Vagina (tissue), 2 donors: ENCODE measurements around the gene ABTB2. TPM values are rescaled to one million over a fixed set of nuclear protein-coding genes. Genes with fewer than 3 reads are reported as not detected.

Experiments
- DNase-seq, 2 donors: peaks; one replicate each; pipeline ENCODE4 v3.0.0-alpha.2; 2017; ENCODE audit errors: extremely low spot score in 2 of 2
- H3K27ac ChIP-seq: fragments of 200-600 bp; sonication (generic); one replicate; pipeline ENCODE4 v1.5.1; 2019
- H3K27me3 ChIP-seq: fragments of 200-600 bp; sonication (generic); one replicate; pipeline ENCODE4 v1.5.1; 2019
- H3K36me3 ChIP-seq, 2 donors: fragments of 200-600 bp; sonication (generic); one replicate each; pipeline ENCODE4 v1.5.1; 2017 to 2019
- H3K4me1 ChIP-seq: fragments of 200-600 bp; sonication (generic); one replicate; pipeline ENCODE4 v1.5.1; 2019
- H3K4me3 ChIP-seq, 2 donors: fragments of 200-600 bp; sonication (generic); 1 replicate in 1 of 2; 2 replicates in 1 of 2; pipeline ENCODE4 v1.5.1; 2016 to 2019
- H3K9me3 ChIP-seq: fragments of 200-600 bp; sonication (generic); one replicate; pipeline ENCODE4 v1.5.1; 2019
- CTCF ChIP-seq, 3 experiments: fragments of 450-650 bp in 2 of 3; fragments of 200-600 bp in 1 of 3; sonication (generic) in 1 of 3; IDR thresholded peaks; one replicate each; pipeline ENCODE4 v1.5.1; 2017 to 2019; ENCODE audit warnings: antibody characterized with exemption in 3 of 3, mild to moderate bottlenecking in 2 of 3, moderate library complexity in 2 of 3
- POLR2A ChIP-seq, 2 donors: fragments of 450-650 bp; IDR thresholded peaks; one replicate each; pipeline ENCODE4 v1.6.1; 2017; ENCODE audit warnings: antibody characterized with exemption in 2 of 2, mild to moderate bottlenecking in 2 of 2, moderate library complexity in 2 of 2
- POLR2AphosphoS5 ChIP-seq, 2 donors: sonication (generic); formaldehyde crosslinking; IDR thresholded peaks; one replicate each; pipeline ENCODE4 v1.9.0; 2017; ENCODE audit warnings: antibody characterized with exemption in 2 of 2, mild to moderate bottlenecking in 2 of 2, low read depth in 1 of 2; ENCODE audit not compliant: insufficient read depth in 1 of 2
- intact Hi-C: fragments of 100-400 bp; cut with DNase I; formaldehyde crosslinking; loops from one replicate; pipeline ENCODE4 v1.15.1; 2023
- total RNA-seq: library from RNA; depleted of rRNA; stranded (reverse); fragments of >200 nt; gene quantifications from one replicate; pipeline ENCODE4 v1.2.3, GENCODE V29; 2016

ABTB2 gene
- total RNA-seq, 1 donor from 2014 or later: 10.8 TPM

- H3K9me3 ChIP-seq: no peaks in the 10 kb centered on the region
- peaks cover 6% of the 10 kb centered on the region for H3K4me1 ChIP-seq
- no peak overlapping the region for H3K27ac ChIP-seq
- intact Hi-C loops: no loop called here
- no peak for DNase-seq
- TF ChIP-seq POLR2AphosphoS5 (IDR thresholded peaks at IDR 0.05; ENCODE audit: insufficient read depth in 1 of 2, low read depth in 1 of 2): no peak
- no peak for TF ChIP-seq CTCF (IDR thresholded peaks at IDR 0.05)
- no peak for TF ChIP-seq POLR2A (IDR thresholded peaks at IDR 0.05)
- no peak overlapping the region for H3K4me3 ChIP-seq
- no peaks in the 10 kb centered on the region for H3K36me3 ChIP-seq
- H3K27me3 ChIP-seq: no peaks in the 10 kb centered on the region
Observed at GRCh38 chr11:34308913-34309585, 48.8 kb downstream of the ABTB2 start.

- DNase-seq: no peak
- intact Hi-C loops: no loop called here
Observed at GRCh38 chr11:34308049-34308912, 49.5 kb downstream of the ABTB2 start.

GRCh38 chr11:34305780-34306179 lies 52.0 kb downstream of the ABTB2 start:
- no peak for TF ChIP-seq POLR2AphosphoS5 (IDR thresholded peaks at IDR 0.05; ENCODE audit: insufficient read depth in 1 of 2, low read depth in 1 of 2)
- TF ChIP-seq CTCF (IDR thresholded peaks at IDR 0.05): no peak
- TF ChIP-seq POLR2A (IDR thresholded peaks at IDR 0.05): no peak
- no peak for DNase-seq
- Histone ChIP-seq H3K4me1 (peaks cover 6% of the 10 kb centered on the region), H3K27ac (no peak overlapping the region), H3K36me3 (no peaks in the 10 kb centered on the region), H3K27me3 (no peaks in the 10 kb centered on the region), H3K4me3 (no peak overlapping the region), H3K9me3 (no peaks in the 10 kb centered on the region)
- intact Hi-C loops: no loop called here

More at GRCh38 chr11:34308049-34308912, 49.5 kb downstream of the ABTB2 start:
- H3K4me1 ChIP-seq: peaks cover 6% of the 10 kb centered on the region
- TF ChIP-seq CTCF (IDR thresholded peaks at IDR 0.05): no peak
- TF ChIP-seq POLR2A (IDR thresholded peaks at IDR 0.05): no peak
- TF ChIP-seq POLR2AphosphoS5 (IDR thresholded peaks at IDR 0.05; ENCODE audit: insufficient read depth in 1 of 2, low read depth in 1 of 2): no peak
- H3K27me3 ChIP-seq: no peaks in the 10 kb centered on the region
- no peak overlapping the region for H3K4me3 ChIP-seq
- no peaks in the 10 kb centered on the region for H3K36me3 ChIP-seq
- no peak overlapping the region for H3K27ac ChIP-seq
- no peaks in the 10 kb centered on the region for H3K9me3 ChIP-seq

GRCh38 chr11:34305193-34305592 lies 52.6 kb downstream of the ABTB2 start:
- Histone ChIP-seq H3K9me3 (no peaks in the 10 kb centered on the region), H3K36me3 (no peaks in the 10 kb centered on the region), H3K4me3 (no peak overlapping the region), H3K4me1 (peaks cover 8% of the 10 kb centered on the region), H3K27ac (no peak overlapping the region), H3K27me3 (no peaks in the 10 kb centered on the region)
- no peak for DNase-seq
- intact Hi-C loops: no loop called here
- TF ChIP-seq CTCF (IDR thresholded peaks at IDR 0.05) (no peak), POLR2AphosphoS5 (IDR thresholded peaks at IDR 0.05; ENCODE audit: insufficient read depth in 1 of 2, low read depth in 1 of 2) (no peak), POLR2A (IDR thresholded peaks at IDR 0.05) (no peak)
